T-helper 22 cell (primary cell): ENCODE results near the gene ZMIZ1.

Experiments used
- DNase-seq: peaks from one replicate; pipeline ENCODE4 v3.0.0-alpha.2; 2020; ENCODE audit warnings: low read depth

The ZMIZ1 gene

DNA sequence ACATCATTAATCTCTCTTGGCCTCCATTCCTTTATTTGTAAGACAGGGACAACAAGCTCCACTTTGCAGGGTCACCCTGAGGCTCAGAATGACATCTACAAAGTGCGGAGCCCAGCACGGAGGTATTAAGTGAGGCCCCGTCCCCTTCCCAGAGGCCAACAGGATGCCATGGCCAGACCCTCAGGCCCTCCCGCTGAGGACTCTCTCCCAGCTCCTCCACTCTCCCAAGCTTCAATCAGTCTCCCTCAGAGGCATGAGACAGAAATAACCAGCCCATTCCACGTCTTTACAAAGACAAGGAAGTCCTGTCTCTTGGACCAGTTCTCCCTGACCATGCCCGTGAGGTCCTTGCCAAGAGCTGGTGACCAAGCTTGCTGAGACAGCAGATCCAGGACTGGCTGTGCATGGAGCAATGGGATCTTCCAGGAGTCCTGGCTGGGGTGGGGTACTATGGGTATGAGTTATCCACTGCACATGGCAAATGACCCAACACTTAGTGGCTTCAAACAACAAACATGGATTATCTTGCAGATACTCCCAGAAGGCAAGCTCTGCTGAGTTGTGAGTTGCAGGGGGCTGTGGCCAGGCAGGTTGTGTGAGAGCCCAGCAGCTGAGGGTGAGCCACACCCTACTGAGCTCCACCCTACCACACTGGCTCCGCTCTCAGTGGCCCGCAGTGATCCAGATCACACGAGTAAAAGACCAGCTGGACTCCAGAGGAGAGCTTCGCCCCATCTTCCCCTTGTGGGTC, 274.2 kb downstream of the ZMIZ1 start:
- no peak for DNase-seq

DNA sequence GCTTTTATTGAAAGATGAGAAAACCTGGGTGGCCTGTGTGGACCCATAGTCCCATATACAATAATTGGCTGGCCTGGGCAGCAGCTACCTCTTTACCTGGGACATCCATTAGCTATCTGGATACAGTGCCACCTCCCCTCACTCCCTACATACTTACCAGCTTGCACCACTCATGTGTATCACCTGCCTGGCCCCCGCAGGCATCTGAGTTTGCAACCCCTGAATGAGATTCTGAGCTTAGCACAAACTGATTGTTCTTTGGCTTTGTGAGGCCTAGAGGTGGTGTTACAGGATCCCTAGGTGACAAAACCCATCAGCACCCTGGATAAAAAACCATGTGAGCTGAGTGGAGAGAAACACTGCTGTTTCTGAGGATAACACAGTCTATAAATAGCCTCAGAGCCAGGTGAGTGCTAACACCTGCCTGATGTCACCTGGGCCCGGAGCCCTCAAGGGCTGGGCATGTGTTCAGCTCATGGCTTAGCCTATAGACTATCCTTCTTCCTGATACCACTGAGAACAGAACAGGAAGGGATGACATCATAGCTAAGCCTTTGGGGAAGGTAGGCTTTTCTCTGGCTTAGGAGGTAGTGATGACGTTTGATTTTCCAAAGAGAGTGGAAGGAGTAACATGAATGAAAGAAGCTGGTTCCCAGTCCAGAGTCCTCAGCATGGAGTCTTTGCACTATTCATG, 275.9 kb downstream of the ZMIZ1 start:
- DNase-seq: no peak

DNA sequence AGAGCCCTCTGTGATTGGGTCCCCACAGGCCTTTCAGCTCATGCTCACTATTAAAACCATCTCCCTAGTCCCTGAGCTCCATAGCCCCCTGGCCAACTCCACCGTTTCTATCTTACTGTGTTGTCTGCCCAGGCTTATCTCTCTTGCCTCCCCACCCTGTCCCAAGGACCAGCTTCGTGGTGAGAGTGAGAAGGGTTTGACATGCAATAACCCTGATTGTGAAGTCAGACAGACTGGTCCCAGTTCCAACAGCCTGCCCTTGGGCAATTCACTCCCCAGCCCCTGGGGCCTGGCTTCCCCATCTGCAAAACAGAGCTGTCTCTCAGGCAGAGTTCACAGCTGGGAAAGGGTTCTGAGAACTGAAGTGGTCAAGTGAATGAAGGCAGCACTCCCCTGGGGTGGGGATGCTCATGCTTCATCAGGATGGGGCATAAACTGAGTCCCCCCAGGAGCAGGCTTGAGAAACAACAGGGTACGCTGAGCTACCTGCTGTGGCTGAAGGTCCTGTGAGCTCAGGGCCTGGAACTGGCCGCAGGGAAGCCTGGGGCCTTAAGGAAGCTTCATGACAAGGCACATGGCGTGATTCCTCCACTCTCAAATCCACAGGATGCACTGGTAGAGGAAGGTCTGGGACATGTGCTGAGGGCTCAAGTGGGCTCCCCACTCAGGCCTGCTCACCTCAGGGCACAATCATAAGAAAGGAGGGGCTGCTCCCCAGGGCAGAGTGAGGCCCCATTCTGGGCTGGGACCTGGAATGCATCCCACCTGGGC, 276.7 kb downstream of the ZMIZ1 start:
- DNase-seq: no peak

DNA sequence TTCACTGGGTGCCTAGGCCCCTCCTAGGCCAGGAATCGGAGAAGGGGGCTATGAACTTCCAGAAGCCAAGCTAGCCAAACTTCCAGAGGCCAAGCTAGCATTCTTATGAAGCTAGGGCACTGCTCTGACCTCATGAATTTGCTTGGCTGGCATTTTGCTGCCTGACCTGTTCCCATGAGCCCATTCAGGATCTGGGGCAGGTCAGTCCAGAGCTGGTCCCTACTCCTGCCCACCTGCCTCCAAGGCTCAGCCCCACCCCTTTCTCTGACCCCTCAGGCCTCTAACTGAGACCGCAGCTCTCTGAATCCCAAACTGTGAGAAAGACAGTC, 277.2 kb downstream of the ZMIZ1 start:
- DNase-seq: no peak

DNA sequence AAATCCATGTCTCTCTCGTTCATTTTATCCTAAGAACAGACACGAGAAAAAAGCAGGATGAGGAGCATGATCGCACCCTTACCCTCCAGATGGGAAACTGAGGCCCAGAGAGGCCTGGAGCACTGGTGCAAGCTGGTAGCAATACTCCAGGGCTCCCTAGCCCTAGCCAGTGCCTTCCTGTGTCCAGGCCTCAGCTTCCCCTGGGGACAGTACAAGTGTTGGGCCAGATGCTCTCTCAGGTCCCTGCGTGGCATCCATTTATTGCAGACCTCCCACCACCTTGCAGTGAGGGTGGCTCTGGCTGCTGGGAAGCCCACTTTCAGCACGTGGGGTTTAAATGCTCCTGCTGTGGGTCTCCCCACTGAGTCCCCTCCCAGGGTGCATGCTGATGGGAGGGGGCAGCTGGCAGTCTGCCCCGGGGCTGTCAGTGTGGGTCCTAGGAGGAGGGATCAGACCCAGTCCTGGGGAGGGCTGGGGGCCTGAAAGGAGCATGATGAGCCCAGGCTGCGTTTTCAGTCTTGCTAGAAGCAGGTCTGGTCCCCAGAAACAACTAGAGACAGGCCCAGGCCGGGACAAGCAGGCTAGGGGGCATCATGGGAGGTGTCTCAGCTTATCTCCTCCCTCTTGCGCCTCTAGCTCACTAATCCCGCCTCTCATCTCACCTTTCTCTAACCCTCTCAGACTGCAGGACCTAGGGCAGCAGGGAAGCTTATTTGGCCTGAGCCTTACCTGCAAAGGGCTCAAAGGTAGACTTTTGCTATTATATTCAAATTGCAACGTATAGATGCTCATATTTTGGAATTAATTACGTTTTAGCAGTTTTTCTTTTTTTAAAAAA, 277.8 kb downstream of the ZMIZ1 start:
- no peak for DNase-seq

DNA sequence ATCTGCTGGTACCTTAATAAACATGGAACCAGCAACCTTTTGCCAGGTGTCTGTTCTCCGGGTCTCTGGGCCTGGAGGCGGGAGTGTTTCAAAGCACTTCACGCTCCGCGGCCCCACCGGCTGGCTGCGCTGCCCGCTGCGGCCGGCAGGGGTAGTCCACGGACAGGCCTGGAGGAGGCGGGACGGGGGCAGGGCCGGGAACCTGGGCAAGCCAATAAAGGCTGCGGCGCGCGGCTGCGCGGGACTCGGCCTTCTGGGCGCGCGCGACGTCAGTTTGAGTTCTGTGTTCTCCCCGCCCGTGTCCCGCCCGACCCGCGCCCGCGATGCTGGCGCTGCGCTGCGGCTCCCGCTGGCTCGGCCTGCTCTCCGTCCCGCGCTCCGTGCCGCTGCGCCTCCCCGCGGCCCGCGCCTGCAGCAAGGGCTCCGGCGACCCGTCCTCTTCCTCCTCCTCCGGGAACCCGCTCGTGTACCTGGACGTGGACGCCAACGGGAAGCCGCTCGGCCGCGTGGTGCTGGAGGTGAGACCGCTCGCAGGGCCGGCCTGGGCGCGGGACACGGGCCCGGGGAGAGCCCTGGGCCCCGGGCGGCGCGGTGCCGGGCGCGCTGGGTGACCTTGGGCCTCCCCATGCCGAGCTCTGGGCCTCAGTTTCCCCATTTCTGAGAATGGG, 278.6 kb downstream of the ZMIZ1 start, which contains the start of gene PPIF:
Gene PPIF, plus strand, starts transcription at position 244 of the 668 bp plus-strand sequence. Its CDS starts 80 bp downstream, at position 324.
- DNase-seq: peak; percentile 87

DNA sequence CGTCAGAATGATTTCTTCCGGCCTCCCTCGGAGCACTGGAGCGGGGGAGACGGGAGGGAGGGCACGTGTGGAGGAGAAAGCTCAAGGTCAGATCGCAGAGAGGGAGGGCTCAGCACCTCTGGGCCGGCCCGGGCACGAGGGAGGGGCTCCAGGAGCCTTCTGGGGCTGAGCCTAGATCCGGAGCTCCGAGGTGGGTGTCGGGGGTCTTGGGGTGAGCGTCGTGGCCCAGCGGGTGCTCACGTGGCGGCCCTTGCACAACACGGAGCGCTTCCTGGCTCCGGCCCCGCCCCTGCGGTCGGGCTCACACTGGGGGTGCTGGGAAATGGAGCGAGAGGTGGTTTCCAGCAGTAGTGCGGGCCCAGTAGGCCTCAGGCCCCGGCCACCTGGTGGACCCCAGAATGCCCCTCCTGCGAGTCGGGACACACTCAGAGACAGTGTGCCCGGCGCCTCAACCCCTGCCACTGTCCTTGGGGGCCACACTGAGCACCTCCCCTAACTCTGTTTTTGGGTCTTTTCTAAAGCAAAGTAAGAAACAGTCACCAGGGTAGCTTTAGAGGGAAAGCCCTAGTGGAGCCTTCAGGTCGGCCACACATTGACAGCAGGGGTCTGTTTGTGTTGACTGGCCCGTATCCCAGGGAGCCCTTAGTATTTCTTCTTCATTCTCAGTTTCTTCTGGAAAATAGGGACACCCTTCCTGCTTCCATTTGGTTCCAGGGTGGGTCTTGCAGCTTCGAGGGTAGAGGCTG, 279.3 kb downstream of the ZMIZ1 start:
- DNase-seq: peak; percentile 58

DNA sequence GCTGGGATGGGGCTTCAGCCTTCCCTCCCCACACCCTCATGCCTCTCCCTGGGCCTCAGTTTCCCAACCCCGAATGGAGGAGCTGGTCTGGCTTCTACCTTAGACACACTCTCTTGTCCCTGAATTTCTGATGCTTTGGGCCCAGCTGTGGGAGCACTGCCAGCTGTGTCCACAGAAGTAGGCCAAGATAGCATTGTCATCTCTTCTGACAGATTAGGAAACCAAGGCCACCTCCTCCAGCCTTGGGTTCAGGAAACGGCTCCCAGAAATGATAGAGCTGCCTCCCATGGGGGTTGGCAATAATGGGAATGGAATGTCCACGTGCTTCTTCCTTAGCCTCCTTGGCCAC, 279.8 kb downstream of the ZMIZ1 start:
- DNase-seq: no peak

DNA sequence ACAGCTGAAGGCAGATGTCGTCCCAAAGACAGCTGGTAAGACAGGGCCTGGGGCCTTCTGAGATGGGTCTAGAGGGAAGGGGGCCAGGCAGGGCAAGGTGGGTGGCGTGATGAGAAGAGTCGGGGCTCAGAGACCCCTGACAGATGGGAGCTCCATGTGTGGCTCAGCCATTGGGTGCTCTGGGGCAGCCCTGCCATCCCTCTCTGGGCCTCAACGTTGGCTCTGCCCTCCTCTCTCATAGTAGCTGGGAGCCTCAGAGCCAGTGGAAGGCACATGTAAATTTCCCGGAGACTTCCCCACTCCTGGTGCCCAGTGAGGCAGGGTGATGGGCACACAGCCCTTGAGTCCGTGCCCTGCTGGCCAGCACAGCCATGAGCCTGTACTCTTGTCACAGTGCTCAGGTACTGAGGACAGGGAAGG, 280.3 kb downstream of the ZMIZ1 start:
- no peak for DNase-seq

DNA sequence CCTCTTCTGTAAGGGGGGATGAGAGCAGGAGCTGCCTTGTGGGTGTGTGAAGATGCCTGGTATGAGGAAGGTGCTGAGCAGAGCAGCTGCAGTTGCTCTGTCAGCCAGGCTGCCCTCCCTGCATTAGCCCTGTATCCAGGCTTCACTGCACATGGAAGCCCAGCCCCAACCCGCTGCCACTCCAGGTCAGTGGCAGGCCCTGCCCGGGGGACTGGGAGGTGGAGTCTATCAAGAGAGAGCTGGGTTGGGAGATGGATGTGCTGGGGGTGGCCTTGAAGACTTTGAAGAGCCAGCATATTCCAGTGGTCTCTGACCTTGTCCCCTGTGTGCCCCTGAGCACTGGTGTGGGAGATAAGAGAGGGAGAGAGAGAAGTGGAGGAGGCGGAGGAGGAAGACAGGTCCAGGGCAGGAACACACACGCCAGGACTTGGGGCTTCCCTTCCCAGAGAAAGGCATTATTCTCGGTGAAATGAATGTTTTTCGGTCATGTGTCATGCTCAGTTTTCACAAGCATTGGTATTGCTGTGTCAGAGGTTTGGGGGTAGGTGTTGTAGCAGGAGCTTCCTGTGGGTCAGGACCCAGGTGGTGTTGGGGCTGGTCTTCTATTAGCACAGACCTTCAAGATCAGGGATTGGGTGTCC, 281.1 kb downstream of the ZMIZ1 start:
- no peak for DNase-seq

DNA sequence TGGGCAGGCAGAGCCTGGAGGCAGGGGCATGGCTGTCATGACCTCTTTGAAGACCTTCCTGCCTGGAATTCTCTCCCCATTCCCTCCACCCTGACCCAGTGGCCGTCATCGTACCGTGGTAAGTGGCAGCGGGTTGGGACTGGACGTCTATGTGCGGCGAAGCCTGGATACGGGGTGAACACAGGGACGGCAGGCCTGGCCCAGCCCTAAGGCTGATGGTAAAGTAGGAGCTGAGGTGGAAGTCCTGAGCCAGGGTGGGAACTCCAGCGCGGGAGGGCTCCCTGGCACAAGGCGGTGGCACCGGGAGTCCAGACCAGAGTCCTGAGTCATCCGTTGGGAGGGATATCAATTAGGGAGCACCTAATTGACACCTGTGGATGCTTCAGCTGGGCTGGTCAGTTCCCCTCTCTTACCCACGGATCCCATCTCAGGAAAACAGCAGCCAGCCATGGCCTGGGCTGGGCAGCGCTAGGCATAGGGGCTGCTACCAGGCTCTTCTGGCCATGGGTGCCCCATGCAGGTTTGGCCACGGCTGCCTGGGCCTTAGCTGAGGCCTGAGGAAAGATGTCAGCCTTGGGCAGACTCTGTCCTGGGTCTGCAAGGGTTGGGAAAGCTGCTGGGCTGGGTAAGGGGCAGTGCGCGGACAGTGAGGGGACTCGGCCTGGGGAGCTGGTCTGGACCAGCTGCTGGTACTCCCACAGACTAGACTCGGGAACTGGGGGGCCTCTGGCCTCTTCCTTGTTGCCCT, 281.8 kb downstream of the ZMIZ1 start:
- no peak for DNase-seq

DNA sequence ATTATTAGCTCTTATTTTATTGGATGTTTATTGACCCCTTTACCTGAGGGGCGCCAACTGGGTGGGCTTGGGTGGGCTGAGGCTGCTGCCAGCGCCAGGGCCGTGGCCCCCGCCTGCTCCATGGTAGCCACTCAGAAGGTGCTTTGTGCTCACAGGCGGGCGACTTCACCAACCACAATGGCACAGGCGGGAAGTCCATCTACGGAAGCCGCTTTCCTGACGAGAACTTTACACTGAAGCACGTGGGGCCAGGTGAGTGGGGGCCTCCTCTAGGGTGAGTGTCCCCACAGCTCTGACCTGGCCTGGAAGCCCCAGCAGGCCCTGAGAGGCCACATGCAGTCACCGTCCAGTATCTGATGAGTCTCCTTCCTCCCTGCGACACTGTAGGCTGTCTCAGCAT, 282.6 kb downstream of the ZMIZ1 start:
- no peak for DNase-seq

DNA sequence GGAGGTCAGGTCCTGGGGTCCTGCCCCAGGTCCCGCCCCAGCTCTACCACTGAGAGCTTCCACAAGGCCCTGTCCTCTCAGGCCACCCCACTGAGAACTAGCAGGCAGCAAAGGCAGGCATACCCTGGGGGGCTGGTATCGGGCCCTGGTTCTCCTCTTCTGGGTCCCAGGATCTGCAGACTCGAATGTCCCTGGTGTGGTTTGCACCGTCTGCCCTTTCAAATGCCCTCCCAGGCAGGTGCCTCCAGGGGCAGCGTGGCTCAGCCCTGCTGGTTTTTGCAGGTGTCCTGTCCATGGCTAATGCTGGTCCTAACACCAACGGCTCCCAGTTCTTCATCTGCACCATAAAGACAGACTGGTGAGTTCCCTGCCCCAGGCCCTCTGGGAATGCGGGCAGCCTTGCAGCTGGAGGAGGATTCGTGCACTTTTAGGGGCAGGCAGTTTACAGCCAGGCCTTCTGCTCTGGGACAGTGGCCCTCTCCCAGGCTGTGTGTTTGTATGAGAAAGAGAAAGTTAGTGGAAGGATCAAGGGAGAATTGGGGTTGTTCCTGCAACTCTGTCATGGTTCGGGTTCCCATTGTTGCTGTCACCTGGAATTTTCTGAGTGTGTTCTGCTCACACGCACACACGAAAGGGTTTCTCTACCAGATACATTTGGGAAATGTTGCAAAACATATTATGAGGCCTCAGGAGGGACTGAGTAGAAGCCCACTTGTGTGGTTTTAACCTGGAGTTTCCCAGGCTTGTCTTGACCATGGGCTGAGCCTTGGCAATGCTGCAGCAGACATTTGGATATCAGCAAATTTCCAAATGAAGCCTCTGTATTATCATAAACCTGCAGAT, 283.5 kb downstream of the ZMIZ1 start:
- no peak for DNase-seq

DNA sequence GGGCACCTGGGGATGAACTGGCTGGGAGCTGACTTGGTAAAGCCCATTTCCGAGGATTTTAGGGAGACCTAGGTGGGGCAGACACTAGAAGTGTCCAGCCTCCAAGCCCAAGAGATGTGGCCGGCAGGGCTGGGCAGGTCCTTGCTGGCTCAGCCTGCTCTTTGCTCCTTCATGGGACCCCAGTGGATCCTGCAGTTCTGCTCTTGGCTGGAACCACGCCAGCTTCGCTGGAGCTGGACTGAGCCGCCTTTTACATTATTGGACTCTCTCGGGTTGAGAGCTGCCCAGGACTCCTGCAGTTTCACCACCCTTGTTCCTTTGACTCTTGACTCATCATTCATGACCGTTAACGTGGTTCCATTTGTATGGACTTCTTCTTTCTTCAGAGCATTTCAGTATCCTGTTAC, 284.2 kb downstream of the ZMIZ1 start:
- DNase-seq: no peak

DNA sequence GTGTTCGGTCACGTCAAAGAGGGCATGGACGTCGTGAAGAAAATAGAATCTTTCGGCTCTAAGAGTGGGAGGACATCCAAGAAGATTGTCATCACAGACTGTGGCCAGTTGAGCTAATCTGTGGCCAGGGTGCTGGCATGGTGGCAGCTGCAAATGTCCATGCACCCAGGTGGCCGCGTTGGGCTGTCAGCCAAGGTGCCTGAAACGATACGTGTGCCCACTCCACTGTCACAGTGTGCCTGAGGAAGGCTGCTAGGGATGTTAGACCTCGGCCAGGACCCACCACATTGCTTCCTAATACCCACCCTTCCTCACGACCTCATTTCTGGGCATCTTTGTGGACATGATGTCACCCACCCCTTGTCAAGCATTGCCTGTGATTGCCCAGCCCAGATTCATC, 285.0 kb downstream of the ZMIZ1 start:
- DNase-seq: no peak

DNA sequence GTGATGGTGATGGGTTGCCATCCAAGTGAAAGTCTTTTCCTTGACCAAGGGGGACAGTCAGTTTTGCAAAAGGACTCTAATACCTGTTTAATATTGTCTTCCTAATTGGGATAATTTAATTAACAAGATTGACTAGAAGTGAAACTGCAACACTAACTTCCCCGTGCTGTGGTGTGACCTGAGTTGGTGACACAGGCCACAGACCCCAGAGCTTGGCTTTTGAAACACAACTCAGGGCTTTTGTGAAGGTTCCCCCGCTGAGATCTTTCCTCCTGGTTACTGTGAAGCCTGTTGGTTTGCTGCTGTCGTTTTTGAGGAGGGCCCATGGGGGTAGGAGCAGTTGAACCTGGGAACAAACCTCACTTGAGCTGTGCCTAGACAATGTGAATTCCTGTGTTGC, 285.4 kb downstream of the ZMIZ1 start:
- no peak for DNase-seq

DNA sequence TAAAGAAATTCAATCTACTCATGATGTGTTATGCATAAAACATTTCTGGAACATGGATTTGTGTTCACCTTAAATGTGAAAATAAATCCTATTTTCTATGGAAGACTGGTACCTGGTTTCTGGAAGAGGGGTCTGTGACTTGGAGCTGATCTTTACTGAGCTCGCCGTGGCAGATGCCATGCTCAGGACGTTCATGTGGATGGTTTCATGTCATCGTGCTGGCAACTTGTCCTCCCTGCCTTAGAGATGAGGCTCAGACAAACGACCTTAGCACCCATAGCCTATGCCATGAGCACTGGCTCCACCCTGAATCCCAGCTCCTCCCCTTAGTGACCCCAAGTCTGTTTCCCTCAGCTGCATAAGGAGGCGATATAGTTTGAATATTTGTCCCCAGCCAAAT, 285.8 kb downstream of the ZMIZ1 start:
- no peak for DNase-seq

DNA sequence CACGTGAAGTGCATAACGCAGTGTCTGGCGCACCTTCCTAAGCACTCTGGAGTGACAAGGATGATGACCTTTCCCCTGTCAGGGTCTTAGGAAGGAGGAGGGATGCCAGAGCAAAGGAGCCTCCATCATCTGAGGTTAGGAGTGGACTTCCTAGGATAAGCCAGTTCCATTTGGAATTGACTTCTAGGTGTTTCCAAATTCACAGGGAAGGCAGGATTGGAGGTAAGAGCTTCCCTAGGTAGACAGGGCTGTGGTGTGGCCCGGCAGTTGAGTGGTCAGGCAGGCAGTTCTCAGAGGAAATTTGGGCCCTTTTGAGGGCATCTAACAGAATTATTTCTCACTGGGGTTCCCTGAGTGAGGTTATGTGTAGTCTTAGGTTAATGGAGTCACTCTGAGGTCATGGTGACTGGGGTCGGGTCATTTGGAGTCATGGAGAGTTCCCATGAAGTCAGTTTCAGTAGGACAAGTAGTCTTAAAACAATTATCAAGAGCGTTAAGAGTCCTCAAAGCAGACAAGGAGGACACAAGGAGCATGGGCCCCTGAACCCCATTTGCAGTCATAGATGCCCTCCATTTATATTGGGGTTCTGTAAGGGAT, 286.8 kb downstream of the ZMIZ1 start:
- DNase-seq: no peak
